A549 (cell line): ENCODE results near the gene ZSCAN30. TPM values are rescaled to one million over a fixed set of nuclear protein-coding genes. Genes with fewer than 3 reads are reported as not detected.

Source experiments
- ATAC-seq, 2 experiments: fragments of 200-7000 bp in 1 of 2; fragments of >200 bp in 1 of 2; cut with Nextera tagmentation in 1 of 2; cut with Tn5 transposase in 1 of 2; 3 replicates each; pipeline versions ENCODE4 v1.8.0 to v1.9.1; 2018 to 2020; ENCODE audit warnings: mild to moderate bottlenecking in 1 of 2, moderate library complexity in 1 of 2
- CTCF ChIA-PET: fragments of 300-600 bp; sonication (Branson Sonifier 250); formaldehyde crosslinking; extraction: SDS; loops from one replicate; lab custom pipeline; 2021; ENCODE audit warnings: antibody characterized with exemption, inconsistent platforms; lab: Yijun Ruan, JAX
- POLR2A ChIA-PET: fragments of 350-600 bp; formaldehyde crosslinking; extraction: SDS; loops from one replicate; lab custom pipeline; 2021; ENCODE audit warnings: antibody characterized with exemption, inconsistent platforms; lab: Yijun Ruan, JAX
- DNase-seq, 2 experiments: peaks; one replicate each; pipeline versions ENCODE4 v3.0.0 to v3.0.0-alpha.2; 2011 to 2016; ENCODE audit warnings: low read depth in 1 of 2, low spot score in 1 of 2
- FAIRE-seq: peaks from 2 replicates; lab custom pipeline; 2011; peaks lifted over from hg19 to GRCh38; lab: Jason Lieb, UNC
- H3K27ac ChIP-seq, 2 experiments: fragments of >200 bp; sonication (Bioruptor Twin); formaldehyde crosslinking; 3 replicates each; pipeline ENCODE4 v1.5.1; 2016 to 2017
- H3K4me1 ChIP-seq: fragments of >200 bp; sonication (Bioruptor Twin); formaldehyde crosslinking; 3 replicates; pipeline ENCODE4 v1.6.1; 2016
- H3K4me2 ChIP-seq: fragments of >200 bp; sonication (Bioruptor Twin); formaldehyde crosslinking; 3 replicates; pipeline ENCODE4 v1.6.1; 2016
- H3K4me3 ChIP-seq: fragments of >200 bp; sonication (Bioruptor Twin); formaldehyde crosslinking; 3 replicates; pipeline ENCODE4 v1.5.1; 2016
- H3K9me3 ChIP-seq: fragments of >200 bp; sonication (Bioruptor Twin); formaldehyde crosslinking; 3 replicates; pipeline ENCODE4 v1.6.1; 2016
- BCL3 ChIP-seq: fragments of >200 bp; sonication (Bioruptor Twin); formaldehyde crosslinking; IDR thresholded peaks from 3 replicates; pipeline ENCODE4 v1.6.1; 2016
- CHD4 ChIP-seq: fragments of 200-600 bp; sonication (generic); IDR thresholded peaks from 2 replicates; pipeline ENCODE4 v1.6.1; 2016; ENCODE audit warnings: antibody characterized with exemption, mild to moderate bottlenecking, borderline replicate concordance
- CTCF ChIP-seq: fragments of >200 bp; sonication (Bioruptor Twin); formaldehyde crosslinking; IDR thresholded peaks from 3 replicates; pipeline ENCODE4 v1.5.1; 2016
- FOSB ChIP-seq: fragments of 250-450 bp; sonication (Bioruptor Pico); IDR thresholded peaks from 2 replicates; pipeline ENCODE4 v1.5.0; 2020; ENCODE audit warnings: mild to moderate bottlenecking, moderate library complexity
- FOXS1 ChIP-seq: fragments of 250-450 bp; sonication (Bioruptor Pico); IDR thresholded peaks from 2 replicates; pipeline ENCODE4 v1.5.0; 2020; ENCODE audit warnings: mild to moderate bottlenecking, moderate library complexity
- HDAC2 ChIP-seq: fragments of 200-600 bp; sonication (generic); IDR thresholded peaks from 2 replicates; pipeline ENCODE4 v1.6.1; 2016
- HEYL ChIP-seq: fragments of 250-450 bp; sonication (Bioruptor Pico); IDR thresholded peaks from 2 replicates; pipeline ENCODE4 v1.8.0; 2021; ENCODE audit warnings: mild to moderate bottlenecking, moderate library complexity
- HOXA7 ChIP-seq: fragments of 250-450 bp; sonication (Bioruptor Pico); IDR thresholded peaks from 2 replicates; pipeline ENCODE4 v1.5.0; 2020; ENCODE audit warnings: mild to moderate bottlenecking, moderate library complexity
- HOXB5 ChIP-seq: fragments of 250-450 bp; sonication (Bioruptor Pico); IDR thresholded peaks from 2 replicates; pipeline ENCODE4 v1.5.0; 2020; ENCODE audit warnings: mild to moderate bottlenecking, moderate library complexity
- KDM1A ChIP-seq: fragments of 200-600 bp; sonication (generic); IDR thresholded peaks from 2 replicates; pipeline ENCODE4 v1.6.1; 2016; ENCODE audit warnings: low read depth, mild to moderate bottlenecking
- NR3C1 ChIP-seq: fragments of >200 bp; sonication (Bioruptor Twin); formaldehyde crosslinking; IDR thresholded peaks from 3 replicates; pipeline ENCODE4 v1.6.1; 2017
- POLR2A ChIP-seq: IDR thresholded peaks from 2 replicates; pipeline ENCODE4 v1.6.1; 2012; ENCODE audit warnings: mild to moderate bottlenecking, low read length
- POLR2AphosphoS2 ChIP-seq: conservative IDR thresholded peaks from 2 replicates; pipeline ENCODE4 v1.6.1; 2012; ENCODE audit warnings: low read length, improper control_type of control experiment, inconsistent platforms
- RARB ChIP-seq: fragments of 250-450 bp; sonication (Bioruptor Pico); IDR thresholded peaks from 2 replicates; pipeline ENCODE4 v1.8.0; 2021; ENCODE audit warnings: mild to moderate bottlenecking, moderate library complexity
- RCOR1 ChIP-seq: fragments of 150-350 bp; IDR thresholded peaks from 2 replicates; pipeline ENCODE4 v1.6.1; 2014; ENCODE audit warnings: antibody characterized with exemption, low read length, low read depth
- TP53 ChIP-seq: fragments of 250-450 bp; sonication (Bioruptor Pico); IDR thresholded peaks from 2 replicates; pipeline ENCODE4 v1.5.0; 2021; ENCODE audit warnings: mild to moderate bottlenecking, moderate library complexity
- ZSCAN20 ChIP-seq: fragments of 250-450 bp; sonication (Bioruptor Pico); IDR thresholded peaks from 2 replicates; pipeline ENCODE4 v1.8.0; 2022; ENCODE audit warnings: mild to moderate bottlenecking, moderate library complexity
- WGBS: methylation state at CpG from one replicate; pipeline ENCODE4 v1.1.6; 2017; ENCODE audit errors: missing lambda C conversion rate; 5-methylcytosine and 5-hydroxymethylcytosine counted together
- polyA plus RNA-seq, 4 experiments: library from polyadenylated mRNA; depleted of rRNA in 3 of 4; stranded (reverse); fragments of >200 nt; fragmentation: RNase III in 1 of 4; extraction: RNeasy Plus Mini Kit Qiagen cat#74134 plus additional on column Dnase treatment in 1 of 4; gene quantifications; 2 replicates in 3 of 4; 3 replicates in 1 of 4; pipeline ENCODE4 v1.2.3, GENCODE V29; 2011 to 2017
- TF ChIP-seq, protein P1 (sequence below): fragments of 250-450 bp; sonication (Bioruptor Pico); IDR thresholded peaks from 2 replicates; pipeline ENCODE4 v1.5.0; 2021; ENCODE audit warnings: mild to moderate bottlenecking, moderate library complexity, borderline replicate concordance
- TF ChIP-seq, protein P2 (sequence below): fragments of 250-450 bp; sonication (Bioruptor Pico); IDR thresholded peaks from 2 replicates; pipeline ENCODE4 v1.5.0; 2020; ENCODE audit warnings: low read depth, mild to moderate bottlenecking, moderate library complexity

The ZSCAN30 gene
- polyA plus RNA-seq, 2 of the 4 experiments (the other 2 are of a cell fraction): 2.9 to 3.0 TPM

GRCh38 chr18:35242426-35242825 is 47.6 kb downstream of the ZSCAN30 start:
- FAIRE-seq (no peak), ATAC-seq (no peak), DNase-seq (no peak)
- CTCF ChIA-PET: no interaction called here
- WGBS: 94% methylated on average over 6 of the region's 6 CpGs
- Histone ChIP-seq H3K9me3 (peaks cover 60% of the 10 kb centered on the region), H3K4me2 (no peak overlapping the region), H3K4me3 (no peak overlapping the region), H3K4me1 (no peaks in the 10 kb centered on the region), H3K27ac (no peak overlapping the region)
- no peak for TF ChIP-seq NR3C1
- no peak for TF ChIP-seq RARB
- POLR2A ChIA-PET: no interaction called here

- WGBS: 5% methylated on average over 5 of the region's 5 CpGs
- Histone ChIP-seq H3K9me3 (peaks cover 50% of the 10 kb centered on the region), H3K4me2 (peak overlapping the region; percentile 67), H3K4me3 (peak overlapping the region; percentile 67), H3K27ac (peak overlapping the region; percentile 93 to 94), H3K4me1 (no peaks in the 10 kb centered on the region)
- ATAC-seq (no peak; a peak in 1 of 6 replicates), FAIRE-seq (no peak), DNase-seq (no peak)
- POLR2A ChIA-PET: interaction anchor here (1.0 to 1.7 kb wide), 5 partner anchors 8 to 256 kb away, joined by 4 to 18 read pairs (median 6); partner anchors contain the start of genes INO80C, MAPRE2, ZNF24 and ZSCAN30
- CTCF ChIA-PET: no interaction called here
- TF ChIP-seq HOXA7 (0 out of 2 replicates have a peak, but pooled peaks have one; percentile 57), HDAC2 (no peak), KDM1A (no peak), FOXS1 (0 out of 2 replicates have a peak, but pooled peaks have one; percentile 35), ZSCAN20 (CRISPR knock-in tag) (no peak), CTCF (no peak), HOXB5 (CRISPR knock-in tag) (no peak), HEYL (CRISPR knock-in tag) (no peak), CHD4 (no peak), TP53 (CRISPR knock-in tag) (no peak), POLR2A (no peak), RCOR1 (no peak), RARB (no peak), POLR2AphosphoS2 (no peak), FOSB (CRISPR knock-in tag) (0 out of 2 replicates have a peak, but pooled peaks have one; percentile 24), BCL3 (no peak)
- TF ChIP-seq, protein P1, sequence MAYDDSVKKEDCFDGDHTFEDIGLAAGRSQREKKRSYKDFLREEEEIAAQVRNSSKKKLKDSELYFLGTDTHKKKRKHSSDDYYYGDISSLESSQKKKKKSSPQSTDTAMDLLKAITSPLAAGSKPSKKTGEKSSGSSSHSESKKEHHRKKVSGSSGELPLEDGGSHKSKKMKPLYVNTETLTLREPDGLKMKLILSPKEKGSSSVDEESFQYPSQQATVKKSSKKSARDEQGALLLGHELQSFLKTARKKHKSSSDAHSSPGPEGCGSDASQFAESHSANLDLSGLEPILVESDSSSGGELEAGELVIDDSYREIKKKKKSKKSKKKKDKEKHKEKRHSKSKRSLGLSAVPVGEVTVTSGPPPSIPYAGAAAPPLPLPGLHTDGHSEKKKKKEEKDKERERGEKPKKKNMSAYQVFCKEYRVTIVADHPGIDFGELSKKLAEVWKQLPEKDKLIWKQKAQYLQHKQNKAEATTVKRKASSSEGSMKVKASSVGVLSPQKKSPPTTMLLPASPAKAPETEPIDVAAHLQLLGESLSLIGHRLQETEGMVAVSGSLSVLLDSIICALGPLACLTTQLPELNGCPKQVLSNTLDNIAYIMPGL (CRISPR knock-in tag): no peak
- TF ChIP-seq, protein P2, sequence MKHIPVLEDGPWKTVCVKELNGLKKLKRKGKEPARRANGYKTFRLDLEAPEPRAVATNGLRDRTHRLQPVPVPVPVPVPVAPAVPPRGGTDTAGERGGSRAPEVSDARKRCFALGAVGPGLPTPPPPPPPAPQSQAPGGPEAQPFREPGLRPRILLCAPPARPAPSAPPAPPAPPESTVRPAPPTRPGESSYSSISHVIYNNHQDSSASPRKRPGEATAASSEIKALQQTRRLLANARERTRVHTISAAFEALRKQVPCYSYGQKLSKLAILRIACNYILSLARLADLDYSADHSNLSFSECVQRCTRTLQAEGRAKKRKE (CRISPR knock-in tag): no peak
These were observed 48.6 kb downstream of the ZSCAN30 start for GRCh38 chr18:35241448-35241804.
